ENCODE data around the gene CDK13. TPM values are rescaled to one million over a fixed set of nuclear protein-coding genes. Genes with fewer than 3 reads are reported as not detected.

Gene CDK13
- total and polyA plus RNA-seq, 9 of the 15 experiments (the other 6 are each of a cell fraction or from before 2014, with no cell fraction given), result 9.8 to 46.1 (median 32.4) TPM

- TF ChIP-seq, protein P1, sequence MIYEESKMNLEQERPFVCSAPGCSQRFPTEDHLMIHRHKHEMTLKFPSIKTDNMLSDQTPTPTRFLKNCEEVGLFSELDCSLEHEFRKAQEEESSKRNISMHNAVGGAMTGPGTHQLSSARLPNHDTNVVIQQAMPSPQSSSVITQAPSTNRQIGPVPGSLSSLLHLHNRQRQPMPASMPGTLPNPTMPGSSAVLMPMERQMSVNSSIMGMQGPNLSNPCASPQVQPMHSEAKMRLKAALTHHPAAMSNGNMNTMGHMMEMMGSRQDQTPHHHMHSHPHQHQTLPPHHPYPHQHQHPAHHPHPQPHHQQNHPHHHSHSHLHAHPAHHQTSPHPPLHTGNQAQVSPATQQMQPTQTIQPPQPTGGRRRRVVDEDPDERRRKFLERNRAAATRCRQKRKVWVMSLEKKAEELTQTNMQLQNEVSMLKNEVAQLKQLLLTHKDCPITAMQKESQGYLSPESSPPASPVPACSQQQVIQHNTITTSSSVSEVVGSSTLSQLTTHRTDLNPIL (CRISPR knock-in tag; IDR thresholded peaks at IDR 0.05), result no peak
- TF ChIP-seq BHLHE40 (IDR thresholded peaks at IDR 0.05; ENCODE audit: low read length) (no peak), RBM15 (IDR thresholded peaks at IDR 0.05; ENCODE audit: insufficient read depth, low read length) (no peak), NFIC (IDR thresholded peaks at IDR 0.05) (no peak), XRCC3 (IDR thresholded peaks at IDR 0.05) (no peak), PPARD (CRISPR knock-in tag; IDR thresholded peaks at IDR 0.05) (no peak), ZNF445 (CRISPR knock-in tag; IDR thresholded peaks at IDR 0.05; ENCODE audit: low read depth) (no peak)
- TF ChIP-seq, protein P2, sequence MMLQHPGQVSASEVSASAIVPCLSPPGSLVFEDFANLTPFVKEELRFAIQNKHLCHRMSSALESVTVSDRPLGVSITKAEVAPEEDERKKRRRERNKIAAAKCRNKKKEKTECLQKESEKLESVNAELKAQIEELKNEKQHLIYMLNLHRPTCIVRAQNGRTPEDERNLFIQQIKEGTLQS (IDR thresholded peaks at IDR 0.05), result no peak
- TF ChIP-seq, protein P2 (CRISPR knock-in tag; conservative IDR thresholded peaks at IDR 0.05), result no peak
Observed at GRCh38 chr7:40009301-40009700, 59.2 kb downstream of the CDK13 start (continued).

GRCh38 chr7:40014376-40014775 lies 64.3 kb downstream of the CDK13 start:
- Histone ChIP-seq H4K20me1 (replicated peaks; ENCODE audit: control insufficient read depth, insufficient read depth, low read length) (no peaks in the 10 kb centered on the region), H3K9ac (ENCODE audit: insufficient read depth in 1 of 2, low read depth in 2 of 2, low read length in 2 of 2) (no peak overlapping the region), H3K27ac (ENCODE audit: extremely low read depth, low read depth, low read length) (no peak overlapping the region), H3K27me3 (ENCODE audit: control insufficient read depth in 2 of 2, insufficient read depth in 2 of 2, low read length in 2 of 2) (no peaks in the 10 kb centered on the region), H3K4me3 (no peak overlapping the region), H3K4me1 (replicated peaks in 1 of 2; ENCODE audit: control insufficient read depth in 2 of 2, insufficient read depth in 2 of 2, low read length in 2 of 2) (no peaks in the 10 kb centered on the region), H3K9me3 (replicated peaks; ENCODE audit: control insufficient read depth, insufficient read depth, low read depth, low read length) (no peaks in the 10 kb centered on the region), H3K36me3 (ENCODE audit: control insufficient read depth, insufficient read depth, low read length) (peaks cover 21% of the 10 kb centered on the region; the same call in 2 of the 3 replicates), H3K4me2 (ENCODE audit: insufficient read depth, low read length) (no peak overlapping the region), H3K79me2 (ENCODE audit: control insufficient read depth, insufficient read depth, low read length) (no peaks in the 10 kb centered on the region; the same call in none of the 3 replicates), H3K9me1 (ENCODE audit: control insufficient read depth, insufficient read depth, low read length) (no peaks in the 10 kb centered on the region), H2AFZ (ENCODE audit: low read depth, low read length) (no peak overlapping the region)
- no peak for ATAC-seq
- FAIRE-seq, result no peak
- no peak for DNase-seq (ENCODE audit: extremely low read depth in 1 of 4, low spot score in 3 of 4)
- in situ Hi-C loops (cut with MboI), result no loop called here
- ChIA-PET CTCF (ENCODE audit: low intra/inter-chr PET ratio) (no interaction called here), POLR2A (interaction anchor here (1.2 kb wide), 1 partner anchor 9 kb away, joined by 5 read pairs; no protein-coding TSS in a partner anchor)
- no TSS peak for BruUV-seq (replicated peaks)
- WGBS (ENCODE audit: insufficient coverage, low coverage, missing lambda C conversion rate), result 96% methylated on average over 4 of the region's 4 CpGs
- intact Hi-C loops (cut with micrococcal nuclease), result no loop called here
- TF ChIP-seq TEAD2 (tag; IDR thresholded peaks at IDR 0.05), result no peak
- no peak for TF ChIP-seq ZNF253 (CRISPR knock-in tag; conservative IDR thresholded peaks at IDR 0.05)
- no peak for TF ChIP-seq AFF1 (IDR thresholded peaks at IDR 0.05; ENCODE audit: low read depth in 1 of 2, partially characterized antibody in 2 of 2)
- TF ChIP-seq ZNF77 (CRISPR knock-in tag; IDR thresholded peaks at IDR 0.05), result no peak
- no peak for TF ChIP-seq ZNF408 (CRISPR knock-in tag; IDR thresholded peaks at IDR 0.05; ENCODE audit: low read depth)
- TF ChIP-seq SMAD3 (CRISPR knock-in tag; conservative IDR thresholded peaks at IDR 0.05), result no peak
- TF ChIP-seq ZKSCAN8 (CRISPR knock-in tag; IDR thresholded peaks at IDR 0.05), result no peak
- TF ChIP-seq POLR2AphosphoS5 (IDR thresholded peaks at IDR 0.05; ENCODE audit: control insufficient read depth, insufficient read depth, low read depth, low read length), result no peak
